HG03460 (cell line): ENCODE data around the gene LARP1.

ENCODE experiments used
- ATAC-seq: cut with Tn5 transposase; IDR thresholded peaks from one replicate; pipeline ENCODE4 v1.9.1; 2021; ENCODE audit not compliant: unreplicated experiment

The LARP1 gene

DNA sequence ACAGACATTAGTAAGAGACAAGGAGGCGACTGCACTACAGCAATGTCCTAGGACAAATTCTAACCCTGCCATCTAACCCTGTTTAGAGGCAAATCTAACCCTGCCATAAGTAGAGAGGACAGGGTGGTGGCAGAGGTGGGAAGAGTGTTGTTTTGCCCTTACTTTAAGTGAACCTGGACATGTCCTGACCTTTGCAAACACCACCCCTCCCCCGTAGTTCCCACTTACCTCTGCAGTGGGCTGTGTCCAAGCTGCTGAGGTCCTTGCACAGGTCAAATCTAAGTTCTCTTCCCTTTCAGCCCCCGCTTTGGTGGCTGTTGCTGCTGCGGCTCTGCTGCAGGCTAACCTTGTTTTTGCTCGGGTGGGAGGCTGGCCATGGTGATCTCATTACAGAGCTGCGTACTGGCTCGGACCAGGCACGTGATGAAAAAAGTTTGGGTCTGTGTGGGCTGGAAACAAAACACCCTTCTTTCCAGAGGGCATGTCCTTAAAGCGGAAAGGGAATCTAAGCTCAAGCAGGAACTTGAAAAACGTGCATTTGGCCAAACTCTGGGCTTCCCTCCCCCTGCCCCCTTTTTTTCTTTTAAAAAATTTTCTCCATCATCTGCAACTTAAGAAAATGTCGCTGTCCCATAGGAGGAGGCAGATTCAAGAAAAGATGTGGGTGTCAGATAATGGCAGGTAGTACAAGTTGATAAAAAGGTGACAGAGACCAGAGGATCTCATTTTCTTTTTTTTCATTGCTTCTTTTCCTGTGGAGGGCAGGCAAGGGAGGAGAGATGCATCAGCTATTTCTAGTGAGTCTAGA is 95.3 kb downstream of the LARP1 start, which contains the start of gene FAXDC2:
Gene FAXDC2, minus strand, starts transcription at position 349 of the 808 bp plus-strand sequence. CDS start 12,425 bp downstream, outside the sequence.
- no peak for ATAC-seq

DNA sequence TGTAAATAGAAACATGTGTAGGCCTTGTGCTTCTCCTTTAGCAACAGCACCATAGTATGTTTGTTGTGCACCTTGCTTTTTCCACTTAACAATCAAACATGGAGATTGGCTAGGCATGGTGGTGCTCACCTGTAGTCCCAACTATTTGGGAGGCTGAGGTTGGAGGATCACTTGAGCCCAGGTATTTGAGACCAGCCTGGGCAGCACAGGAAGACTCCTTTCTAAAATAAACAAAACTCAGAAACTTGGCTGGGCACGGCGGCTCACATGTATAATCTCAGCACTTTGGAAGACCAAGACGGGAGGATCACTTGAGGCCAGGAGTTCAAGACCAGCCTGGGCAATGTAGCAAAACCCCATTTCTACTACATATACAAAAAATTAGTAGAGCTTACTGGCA is 96.2 kb downstream of the LARP1 start:
- no peak for ATAC-seq

DNA sequence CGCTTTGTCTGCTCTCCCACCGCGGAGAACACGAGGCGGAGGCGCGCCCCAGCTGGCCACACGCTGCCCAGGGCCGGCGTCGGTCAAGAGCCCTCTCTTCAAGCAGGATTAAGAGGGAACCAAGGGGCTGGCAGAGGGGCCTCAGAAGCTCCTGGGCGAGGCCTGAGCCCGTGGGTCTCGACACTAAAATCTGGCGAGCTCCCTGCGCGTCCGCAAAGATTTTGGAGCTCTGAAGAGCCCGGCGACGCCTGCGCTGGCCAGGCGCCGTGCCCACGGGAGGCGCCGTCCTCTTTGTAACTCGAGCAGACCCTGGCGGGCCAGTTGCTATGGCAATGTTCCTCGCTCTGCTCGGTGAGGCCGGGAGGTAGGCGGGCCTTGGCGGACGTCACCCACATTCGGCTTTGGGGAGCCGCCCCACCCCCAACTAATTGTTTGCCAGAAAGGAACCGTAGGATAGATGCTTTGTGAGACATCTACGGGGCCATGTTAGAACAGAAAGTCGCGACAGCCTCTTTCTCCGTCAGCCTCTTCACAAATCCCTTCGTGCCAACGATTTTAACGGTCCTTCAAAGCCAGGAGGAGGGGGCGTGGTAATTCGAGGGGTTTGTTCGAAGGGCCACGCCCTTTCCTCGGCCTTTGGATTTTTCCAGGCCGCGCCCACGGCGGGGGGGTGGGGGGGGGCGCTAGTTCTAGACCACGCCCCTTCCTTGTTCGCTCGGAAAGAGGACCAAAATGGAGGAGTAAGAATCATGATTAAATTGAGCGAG is 102.5 kb downstream of the LARP1 start:
- ATAC-seq, result peak; percentile 57

DNA sequence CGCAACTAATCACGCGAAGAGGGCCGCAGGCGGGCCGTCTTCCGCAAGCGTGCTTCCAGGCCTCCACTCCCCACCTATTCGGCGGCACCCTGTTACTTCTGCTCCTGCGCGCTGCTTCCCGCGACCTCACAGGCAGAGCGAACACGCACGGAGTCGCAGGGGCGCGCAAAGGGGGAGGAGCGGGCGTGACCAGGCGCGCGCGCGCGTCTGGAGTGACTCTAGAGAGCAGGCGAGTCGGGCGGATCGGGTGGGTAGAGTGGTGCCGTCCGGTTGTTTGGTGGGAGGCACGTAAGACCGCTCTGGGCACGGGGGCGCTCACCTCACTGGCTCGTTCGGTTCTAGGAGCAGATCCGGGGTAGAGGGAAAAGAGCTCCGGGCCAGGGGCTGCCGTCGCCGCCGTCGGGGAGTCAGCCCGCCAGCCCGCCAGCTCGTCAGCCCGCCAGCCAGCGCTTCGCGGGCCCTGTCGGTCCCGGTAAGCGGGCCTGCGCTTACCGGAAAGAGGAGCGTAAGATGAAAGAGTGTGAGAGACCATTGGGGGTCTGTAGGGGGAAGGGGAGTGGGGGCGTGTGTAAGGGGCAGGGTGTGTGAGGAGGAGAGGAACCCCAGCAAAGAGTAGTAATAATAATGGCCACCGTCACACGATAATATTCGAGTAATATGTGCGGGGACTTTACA is 103.3 kb downstream of the LARP1 start, which contains the start of gene CNOT8:
Gene CNOT8, plus strand, starts transcription at position 331 of the 675 bp plus-strand sequence. CDS start 4,652 bp downstream, outside the sequence.
- peak; percentile 75 for ATAC-seq

DNA sequence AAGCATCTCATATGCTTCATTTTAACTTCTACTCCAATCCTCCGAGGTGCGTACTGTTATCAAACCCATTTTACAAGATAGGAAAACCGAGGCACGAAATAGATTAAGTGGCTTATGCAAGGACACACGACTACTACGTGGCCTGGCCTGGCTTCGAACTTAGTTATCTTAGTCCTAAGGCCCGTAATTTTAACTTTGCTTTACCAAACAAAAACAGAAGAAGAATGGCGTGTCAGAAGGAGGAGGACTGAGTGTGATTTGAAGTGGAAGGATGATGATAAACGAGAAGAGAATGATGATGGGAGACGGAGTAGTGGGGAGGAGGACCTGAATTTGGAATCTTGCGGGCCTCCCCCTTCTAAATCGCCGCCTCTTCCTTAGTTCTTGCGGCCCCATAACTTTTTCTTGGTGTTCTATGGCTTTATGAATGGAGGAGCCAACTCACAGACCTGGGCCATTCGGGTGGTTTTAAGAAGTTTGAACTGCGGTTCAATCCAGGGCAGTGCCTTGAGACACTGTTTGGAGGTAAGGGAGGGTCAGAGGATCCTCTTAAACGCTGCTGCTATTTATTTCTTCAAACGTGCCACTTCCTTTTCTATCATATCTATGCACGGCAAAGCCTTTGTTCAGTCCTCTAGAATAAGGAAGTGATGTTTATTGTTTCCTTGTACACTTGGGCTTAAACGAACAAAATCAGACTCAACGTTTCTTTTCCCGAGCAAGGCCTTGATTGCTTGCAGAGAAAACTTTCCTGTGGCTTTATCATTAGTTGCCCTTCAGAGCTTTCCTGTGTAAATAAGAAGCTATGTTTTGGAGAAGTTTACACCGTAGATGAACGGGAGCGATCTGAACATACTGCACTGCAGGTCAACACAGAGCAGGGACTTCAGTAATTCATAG is 104.0 kb downstream of the LARP1 start:
- no peak for ATAC-seq

DNA sequence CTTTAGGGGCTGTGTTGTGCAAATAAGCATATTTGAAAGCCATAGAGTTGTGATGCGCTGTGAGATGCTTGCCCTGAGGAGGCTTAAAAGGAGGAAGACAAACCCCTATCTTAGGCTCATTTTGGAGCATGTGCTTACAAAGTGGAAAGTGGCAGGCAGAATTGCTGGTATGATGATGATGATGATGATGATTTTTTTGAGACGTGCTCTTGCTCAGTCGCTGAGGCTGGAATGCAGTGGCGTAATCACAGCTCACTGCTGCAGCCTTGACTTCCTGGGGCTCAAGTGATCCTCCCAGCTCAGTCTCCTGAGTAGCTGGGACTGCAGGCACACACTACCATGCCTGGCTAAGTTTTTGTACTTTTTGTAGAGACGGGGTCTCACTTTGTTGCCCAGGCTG is 104.9 kb downstream of the LARP1 start:
- no peak for ATAC-seq

DNA sequence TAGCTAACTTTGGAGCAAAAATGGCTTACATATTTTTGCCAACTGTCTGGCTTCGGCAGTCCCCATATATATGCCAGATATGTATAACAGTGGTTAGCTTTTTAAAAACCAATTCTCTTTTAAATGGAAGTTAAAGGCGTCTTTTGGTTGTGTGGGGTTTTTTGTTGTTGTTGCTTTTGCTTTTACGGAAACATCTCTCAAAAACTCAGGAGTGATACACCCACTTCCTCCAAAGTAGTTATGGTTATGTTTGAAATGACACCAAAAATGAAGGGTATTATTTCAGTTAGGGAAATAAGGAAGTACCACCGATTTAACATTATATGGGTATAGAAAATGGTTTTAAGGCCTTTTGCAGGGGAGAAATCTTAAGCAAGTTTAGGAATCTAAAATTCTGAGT is 105.6 kb downstream of the LARP1 start:
- no peak for ATAC-seq

DNA sequence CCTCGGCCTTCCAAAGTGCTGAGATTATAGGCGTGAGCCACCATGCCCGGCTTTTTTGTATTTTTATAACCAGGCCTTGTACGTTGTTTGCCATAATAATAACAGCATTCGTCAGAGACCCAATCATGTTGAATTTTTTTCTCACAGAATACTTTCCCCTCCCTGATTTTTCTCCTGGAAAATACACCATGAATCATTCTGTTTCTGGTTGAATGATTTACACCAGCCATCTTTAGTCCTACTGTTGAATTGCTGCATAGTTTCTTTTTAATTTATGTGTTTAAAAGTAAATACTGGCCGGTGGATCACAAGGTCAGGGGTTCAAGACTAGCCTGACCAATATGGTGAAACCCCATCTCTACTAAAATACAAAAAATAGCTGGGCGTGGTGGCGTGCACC is 106.8 kb downstream of the LARP1 start:
- ATAC-seq, result no peak

DNA sequence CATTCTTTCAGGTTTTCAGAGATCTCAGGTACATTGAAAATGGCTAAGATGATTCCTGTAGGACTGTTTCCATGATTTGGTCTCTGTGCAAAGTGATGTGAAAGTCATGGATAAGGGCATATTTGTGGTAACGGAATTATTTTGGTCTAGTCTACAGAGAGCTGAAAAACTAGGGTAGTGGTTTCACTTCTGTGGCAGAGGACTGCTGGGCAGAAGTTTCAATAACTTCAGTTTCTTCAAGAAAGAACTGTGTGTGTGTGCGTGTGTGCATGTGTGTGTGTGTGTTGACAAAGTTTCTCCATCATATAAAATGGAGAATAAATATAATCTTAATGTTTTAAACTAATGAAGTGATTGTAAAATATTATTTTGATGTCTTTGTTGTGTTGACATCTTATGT is 107.6 kb downstream of the LARP1 start:
- no peak for ATAC-seq

DNA sequence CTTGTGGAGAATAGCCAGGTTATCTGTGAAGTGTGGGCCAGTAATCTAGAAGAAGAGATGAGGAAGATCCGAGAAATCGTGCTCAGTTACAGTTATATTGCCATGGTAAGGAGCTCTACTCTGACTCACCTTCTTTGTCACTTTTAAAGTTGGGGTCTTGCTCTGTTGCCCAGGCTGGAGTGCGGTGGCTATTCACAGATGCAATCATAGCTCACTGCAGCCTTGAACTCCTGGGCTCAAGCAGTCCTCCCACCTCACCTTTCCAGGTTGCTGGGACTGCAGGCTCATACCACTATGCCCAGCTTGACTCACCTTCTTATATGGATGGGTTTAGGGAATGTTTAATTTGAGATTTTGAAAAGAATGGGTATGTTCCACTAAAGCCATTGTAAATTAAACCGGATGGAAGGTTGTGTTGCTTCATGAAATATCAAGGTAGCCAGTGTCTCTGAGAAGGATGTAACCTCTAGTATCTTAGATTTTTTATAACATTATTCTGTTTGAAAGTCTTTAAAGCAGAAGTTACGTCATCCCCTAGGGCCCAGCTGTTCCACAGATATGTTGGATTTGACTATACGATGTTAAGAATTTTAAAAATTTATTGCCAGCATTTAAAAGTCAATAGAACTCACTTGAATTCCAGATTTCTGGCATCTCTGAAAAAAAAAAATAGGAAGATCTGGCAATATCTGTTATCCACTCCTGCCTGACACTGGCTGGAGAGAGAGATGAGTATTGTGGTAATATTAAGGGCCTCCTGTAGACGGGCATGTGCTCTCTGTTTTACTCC is 108.3 kb downstream of the LARP1 start:
- ATAC-seq, result no peak

DNA sequence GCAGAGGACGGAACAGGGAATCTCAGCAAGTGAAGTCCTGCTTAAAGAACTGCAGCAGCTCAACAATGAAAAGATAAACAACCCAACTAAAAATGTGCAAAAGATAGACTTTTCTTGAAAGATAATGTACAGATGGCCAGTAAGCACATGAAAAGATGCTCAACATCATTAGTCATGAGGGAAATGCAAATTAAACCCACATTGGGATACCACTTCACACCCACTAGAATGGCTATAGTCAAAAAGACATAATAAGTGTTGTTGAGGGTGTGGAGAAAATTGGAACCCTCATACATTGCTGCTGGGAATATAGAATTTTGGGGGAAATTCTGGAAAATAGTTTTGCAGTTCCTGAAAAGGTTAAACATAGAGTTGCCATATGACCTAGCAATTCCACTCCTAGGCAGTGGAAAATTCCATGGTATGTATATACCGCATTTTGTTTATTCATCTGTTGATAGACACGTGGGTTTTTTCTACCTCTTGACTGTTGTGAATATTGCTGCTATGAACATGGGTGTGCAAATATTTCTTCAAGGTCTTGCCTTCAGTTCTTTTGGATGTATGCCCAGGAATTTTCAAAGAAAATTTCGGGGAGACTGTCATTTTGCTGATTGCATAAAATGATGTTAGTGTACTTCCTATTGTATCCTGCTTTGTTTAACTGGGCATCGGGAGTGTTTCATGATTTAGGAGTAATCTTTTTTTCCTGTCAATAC is 110.4 kb downstream of the LARP1 start:
- no peak for ATAC-seq

DNA sequence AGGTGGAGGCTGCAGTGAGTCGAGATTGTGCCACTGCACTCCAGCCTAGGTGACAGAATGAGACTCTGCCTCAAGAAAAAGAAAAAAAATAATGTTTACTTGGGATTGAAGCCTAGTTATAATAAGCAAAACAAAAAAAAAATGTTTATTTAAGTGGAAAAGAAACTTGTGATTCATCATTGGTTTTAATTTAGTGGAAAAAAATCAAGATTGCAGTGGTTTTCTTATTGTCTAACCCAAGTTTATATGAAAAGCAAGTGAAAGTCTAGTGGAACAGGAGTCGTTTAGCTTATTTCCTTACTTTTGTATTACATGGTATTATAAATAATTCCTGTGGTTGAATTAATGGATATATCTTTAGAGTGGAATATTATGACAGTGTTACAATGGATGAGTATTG is 111.7 kb downstream of the LARP1 start:
- ATAC-seq, result no peak
